HS-5 (cell line): ENCODE measurements around the gene LGALS9.
"Not testable (repeated sequence)": the region's sequence is repeated elsewhere in the genome, so short reads cannot be mapped to it uniquely, and the experiment has no call there.

Experiments used
- DNase-seq: peaks from one replicate; pipeline ENCODE4 v3.0.0-alpha.2; 2012; ENCODE audit warnings: low read depth

The LGALS9 gene

GRCh38 chr17:27631411-27631760 is 398 bp downstream of the LGALS9 start:
- no peak for DNase-seq

- DNase-seq, result no peak
Measured at GRCh38 chr17:27631897-27632725, 1.1 kb downstream of the LGALS9 start.

- DNase-seq, result not testable (repeated sequence)
Measured at GRCh38 chr17:27632766-27633165, 1.8 kb downstream of the LGALS9 start.

- DNase-seq, result no peak
Measured at GRCh38 chr17:27633312-27634025, 2.5 kb downstream of the LGALS9 start.

GRCh38 chr17:27634026-27634335 is 3.0 kb downstream of the LGALS9 start:
- DNase-seq, result no peak

- DNase-seq, result no peak
Measured at GRCh38 chr17:27634776-27635175, 3.8 kb downstream of the LGALS9 start.

- DNase-seq, result no peak
Measured at GRCh38 chr17:27635275-27635823, 4.4 kb downstream of the LGALS9 start.

GRCh38 chr17:27636005-27636520 is 5.1 kb downstream of the LGALS9 start:
- DNase-seq, result not testable (repeated sequence)

- not testable (repeated sequence) for DNase-seq
Measured at GRCh38 chr17:27637818-27638217, 6.8 kb downstream of the LGALS9 start.

- DNase-seq, result not testable (repeated sequence)
Measured at GRCh38 chr17:27638415-27638914, 7.5 kb downstream of the LGALS9 start.

- DNase-seq, result no peak
Measured at GRCh38 chr17:27640790-27641189, 9.8 kb downstream of the LGALS9 start.

- no peak for DNase-seq
Measured at GRCh38 chr17:27644586-27644985, 13.6 kb downstream of the LGALS9 start.

- DNase-seq, result not testable (repeated sequence)
Measured at GRCh38 chr17:27645621-27646020, 14.6 kb downstream of the LGALS9 start.

GRCh38 chr17:27646232-27646631 is 15.2 kb downstream of the LGALS9 start:
- DNase-seq, result no peak

GRCh38 chr17:27647765-27648164 is 16.8 kb downstream of the LGALS9 start:
- DNase-seq, result no peak

- not testable (repeated sequence) for DNase-seq
Measured at GRCh38 chr17:27649111-27649571, 18.2 kb downstream of the LGALS9 start.

GRCh38 chr17:27649929-27650328 is 18.9 kb downstream of the LGALS9 start:
- no peak for DNase-seq

- no peak for DNase-seq
Measured at GRCh38 chr17:27650836-27651235, 19.8 kb downstream of the LGALS9 start.

GRCh38 chr17:27651411-27652345 is 20.7 kb downstream of the LGALS9 start:
- no peak for DNase-seq

- not testable (repeated sequence) for DNase-seq
Measured at GRCh38 chr17:27653449-27653971, 22.5 kb downstream of the LGALS9 start.

- DNase-seq, result no peak
Measured at GRCh38 chr17:27654136-27654535, 23.1 kb downstream of the LGALS9 start.
